Loucy (cell line): Measurements from ENCODE around the gene HPDL.

Experiments
- H2AFZ ChIP-seq: fragments of 200-600 bp; sonication (generic); 2 replicates; pipeline ENCODE4 v1.6.0; 2016; ENCODE audit warnings: antibody characterized with exemption, mild to moderate bottlenecking, low read length, moderate library complexity
- H3F3A ChIP-seq: fragments of 200-600 bp; 2 replicates; pipeline ENCODE4 v1.6.0; 2016; ENCODE audit warnings: antibody characterized with exemption, low read depth, mild to moderate bottlenecking
- H3K27me3 ChIP-seq: fragments of 200-600 bp; sonication (generic); 2 replicates; pipeline ENCODE4 v1.6.1; 2014; ENCODE audit warnings: low read length, mild to moderate bottlenecking; ENCODE audit not compliant: insufficient read depth, poor library complexity, severe bottlenecking
- H3K36me3 ChIP-seq: fragments of 200-600 bp; sonication (generic); 2 replicates; pipeline ENCODE4 v1.6.1; 2016; ENCODE audit warnings: low read length; ENCODE audit not compliant: insufficient read depth
- H3K4me1 ChIP-seq: fragments of 200-600 bp; sonication (generic); 2 replicates; pipeline ENCODE4 v1.5.1; 2014; ENCODE audit warnings: low read length, mild to moderate bottlenecking; ENCODE audit not compliant: insufficient read depth, poor library complexity, severe bottlenecking
- H3K4me2 ChIP-seq: fragments of 200-600 bp; sonication (generic); 2 replicates; pipeline ENCODE4 v1.6.0; 2014; ENCODE audit warnings: antibody characterized with exemption, low read length, low read depth, mild to moderate bottlenecking; ENCODE audit not compliant: poor library complexity, severe bottlenecking
- H3K4me3 ChIP-seq: fragments of 200-600 bp; sonication (generic); 2 replicates; pipeline ENCODE4 v1.5.1; 2014; ENCODE audit warnings: low read length, mild to moderate bottlenecking, mixed read lengths; ENCODE audit not compliant: poor library complexity, severe bottlenecking
- H3K79me2 ChIP-seq: fragments of 200-600 bp; sonication (generic); 2 replicates; pipeline ENCODE4 v1.6.1; 2014; ENCODE audit warnings: low read length; ENCODE audit not compliant: insufficient read depth
- H3K9ac ChIP-seq: fragments of 200-600 bp; sonication (generic); 2 replicates; pipeline ENCODE4 v1.6.0; 2014; ENCODE audit warnings: mild to moderate bottlenecking, low read depth, low read length, moderate library complexity; ENCODE audit not compliant: poor library complexity, severe bottlenecking
- H3K9me2 ChIP-seq: fragments of 200-600 bp; sonication (generic); replicated peaks from 2 replicates; pipeline ENCODE4 v1.6.1; 2016; ENCODE audit warnings: low read depth, low read length, mixed read lengths
- H3K9me3 ChIP-seq: fragments of 200-600 bp; sonication (generic); 2 replicates; pipeline ENCODE4 v1.6.1; 2014; ENCODE audit warnings: mild to moderate bottlenecking, antibody characterized with exemption, low read length, low read depth; ENCODE audit not compliant: insufficient read depth
- H4K20me1 ChIP-seq: fragments of 200-600 bp; sonication (generic); 2 replicates; pipeline ENCODE4 v1.6.0; 2014; ENCODE audit warnings: antibody characterized with exemption, low read length, mild to moderate bottlenecking; ENCODE audit not compliant: insufficient read depth, poor library complexity, severe bottlenecking
- EZH2phosphoT487 ChIP-seq: fragments of 200-600 bp; IDR thresholded peaks from 2 replicates; pipeline ENCODE4 v1.6.1; 2018; ENCODE audit warnings: antibody characterized with exemption, mild to moderate bottlenecking, moderate library complexity, borderline replicate concordance
- TF ChIP-seq, protein P1 (sequence below): fragments of 200-600 bp; sonication (generic); conservative IDR thresholded peaks from 2 replicates; pipeline ENCODE4 v1.5.1; 2014; ENCODE audit warnings: mild to moderate bottlenecking, antibody characterized with exemption, low read length

Gene HPDL

GRCh38 chr1:45337630-45338325, 11.1 kb downstream of the HPDL start:
- peaks cover 11% of the 10 kb centered on the region; the same call in 1 of the 2 replicates for H3K36me3 ChIP-seq
- peaks cover 64% of the 10 kb centered on the region for H3K4me1 ChIP-seq
- H3K4me3 ChIP-seq, result peak overlapping the region; percentile 96
- H3K9me3 ChIP-seq, result no peaks in the 10 kb centered on the region
- H3K9me2 ChIP-seq, result no peaks in the 10 kb centered on the region
- no peak overlapping the region for H2AFZ ChIP-seq
- H4K20me1 ChIP-seq, result peaks cover 21% of the 10 kb centered on the region
- H3K27me3 ChIP-seq, result no peaks in the 10 kb centered on the region
- no peak overlapping the region for H3K9ac ChIP-seq
- H3F3A ChIP-seq, result no peaks in the 10 kb centered on the region
- peaks cover 56% of the 10 kb centered on the region for H3K79me2 ChIP-seq
- peak overlapping the region; percentile 85 for H3K4me2 ChIP-seq
- TF ChIP-seq EZH2phosphoT487, result no peak
- TF ChIP-seq, protein P1, sequence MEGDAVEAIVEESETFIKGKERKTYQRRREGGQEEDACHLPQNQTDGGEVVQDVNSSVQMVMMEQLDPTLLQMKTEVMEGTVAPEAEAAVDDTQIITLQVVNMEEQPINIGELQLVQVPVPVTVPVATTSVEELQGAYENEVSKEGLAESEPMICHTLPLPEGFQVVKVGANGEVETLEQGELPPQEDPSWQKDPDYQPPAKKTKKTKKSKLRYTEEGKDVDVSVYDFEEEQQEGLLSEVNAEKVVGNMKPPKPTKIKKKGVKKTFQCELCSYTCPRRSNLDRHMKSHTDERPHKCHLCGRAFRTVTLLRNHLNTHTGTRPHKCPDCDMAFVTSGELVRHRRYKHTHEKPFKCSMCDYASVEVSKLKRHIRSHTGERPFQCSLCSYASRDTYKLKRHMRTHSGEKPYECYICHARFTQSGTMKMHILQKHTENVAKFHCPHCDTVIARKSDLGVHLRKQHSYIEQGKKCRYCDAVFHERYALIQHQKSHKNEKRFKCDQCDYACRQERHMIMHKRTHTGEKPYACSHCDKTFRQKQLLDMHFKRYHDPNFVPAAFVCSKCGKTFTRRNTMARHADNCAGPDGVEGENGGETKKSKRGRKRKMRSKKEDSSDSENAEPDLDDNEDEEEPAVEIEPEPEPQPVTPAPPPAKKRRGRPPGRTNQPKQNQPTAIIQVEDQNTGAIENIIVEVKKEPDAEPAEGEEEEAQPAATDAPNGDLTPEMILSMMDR, result no peak

- Histone ChIP-seq H2AFZ (peak within 1 kb of the TSS; percentile 67), H3K9me2 (no peaks in the 10 kb centered on the region), H3K27me3 (no peaks in the 10 kb centered on the region), H3K36me3 (peaks cover 30% of the 10 kb centered on the region; the same call in 1 of the 2 replicates), H3K4me2 (peak within 1 kb of the TSS; percentile 100), H3K4me3 (peak within 1 kb of the TSS; percentile 96), H3F3A (no peaks in the 10 kb centered on the region), H3K9me3 (no peaks in the 10 kb centered on the region), H3K4me1 (peaks cover 56% of the 10 kb centered on the region), H4K20me1 (peaks cover 30% of the 10 kb centered on the region), H3K79me2 (peaks cover 77% of the 10 kb centered on the region), H3K9ac (peak within 1 kb of the TSS; percentile 93)
- TF ChIP-seq, protein P1, result no peak
- no peak for TF ChIP-seq EZH2phosphoT487
These were observed 13.3 kb downstream of the HPDL start, which contains the start of the genes MUTYH and TOE1 for GRCh38 chr1:45339789-45340558. Gene MUTYH (minus strand): TSS chr1:45340440. CDS start chr1:45334505, 5,935 bp downstream. Gene TOE1 (plus strand): TSS chr1:45340170. CDS start chr1:45340253, 83 bp downstream.

DNA sequence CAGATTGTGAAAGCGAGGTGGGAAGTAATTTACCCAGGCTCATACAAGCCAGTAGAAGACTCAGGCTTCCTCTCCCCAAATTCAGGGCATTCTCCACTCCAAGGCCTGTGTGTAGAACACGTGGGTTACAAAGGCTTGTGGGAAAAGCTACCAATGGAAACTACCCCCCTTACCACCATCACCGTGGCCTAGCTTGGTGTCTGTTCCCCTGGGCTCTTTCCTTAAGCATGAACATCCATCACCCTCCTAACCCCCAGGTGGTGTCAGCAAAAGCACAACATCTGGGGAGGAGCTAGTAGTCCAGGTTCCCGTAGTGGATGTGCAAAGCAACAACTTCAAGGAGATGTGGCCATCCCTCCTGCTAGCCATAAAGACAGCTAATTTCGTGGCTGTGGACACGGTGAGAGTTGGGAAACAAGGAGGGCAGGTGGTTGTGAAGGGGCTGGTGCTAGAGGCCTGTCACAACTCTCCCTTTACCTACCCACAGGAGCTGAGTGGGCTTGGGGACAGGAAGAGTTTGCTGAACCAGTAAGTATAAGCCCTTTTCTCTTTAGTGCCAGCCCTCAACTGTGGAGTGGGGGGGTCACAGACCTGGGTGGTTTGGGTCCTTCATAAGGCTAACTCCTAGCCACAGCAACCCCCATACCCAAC, 14.2 kb downstream of the HPDL start:
- H3K36me3 ChIP-seq, result peaks cover 39% of the 10 kb centered on the region; the same call in 1 of the 2 replicates
- no peak for TF ChIP-seq EZH2phosphoT487
- TF ChIP-seq, protein P1, result no peak
- H3K4me2 ChIP-seq, result peak overlapping the region; percentile 100
- H3K79me2 ChIP-seq, result peaks cover 70% of the 10 kb centered on the region
- peaks cover 46% of the 10 kb centered on the region for H3K4me1 ChIP-seq
- H3F3A ChIP-seq, result no peaks in the 10 kb centered on the region
- H3K9me3 ChIP-seq, result no peaks in the 10 kb centered on the region
- peak overlapping the region; percentile 30; the same call in 1 of the 2 replicates for H2AFZ ChIP-seq
- H3K9me2 ChIP-seq, result no peaks in the 10 kb centered on the region
- H3K9ac ChIP-seq, result peak overlapping the region; percentile 93
- H3K27me3 ChIP-seq, result no peaks in the 10 kb centered on the region
- H4K20me1 ChIP-seq, result peaks cover 30% of the 10 kb centered on the region
- peak overlapping the region; percentile 96 for H3K4me3 ChIP-seq
